GM23248 (cell line): Measurements from ENCODE around the gene LRP1.

Experiments
- EZH2 ChIP-seq: fragments of 200-600 bp; sonication (generic); IDR thresholded peaks from 2 replicates; pipeline ENCODE4 v1.6.1; 2018; ENCODE audit warnings: antibody characterized with exemption, mild to moderate bottlenecking; ENCODE audit not compliant: insufficient read depth, poor library complexity, severe bottlenecking
- EZH2phosphoT487 ChIP-seq: fragments of 200-600 bp; sonication (generic); IDR thresholded peaks from 2 replicates; pipeline ENCODE4 v1.6.1; 2018; ENCODE audit warnings: antibody characterized with exemption, moderate library complexity, mild to moderate bottlenecking, low read depth; ENCODE audit not compliant: insufficient read depth

DNA sequence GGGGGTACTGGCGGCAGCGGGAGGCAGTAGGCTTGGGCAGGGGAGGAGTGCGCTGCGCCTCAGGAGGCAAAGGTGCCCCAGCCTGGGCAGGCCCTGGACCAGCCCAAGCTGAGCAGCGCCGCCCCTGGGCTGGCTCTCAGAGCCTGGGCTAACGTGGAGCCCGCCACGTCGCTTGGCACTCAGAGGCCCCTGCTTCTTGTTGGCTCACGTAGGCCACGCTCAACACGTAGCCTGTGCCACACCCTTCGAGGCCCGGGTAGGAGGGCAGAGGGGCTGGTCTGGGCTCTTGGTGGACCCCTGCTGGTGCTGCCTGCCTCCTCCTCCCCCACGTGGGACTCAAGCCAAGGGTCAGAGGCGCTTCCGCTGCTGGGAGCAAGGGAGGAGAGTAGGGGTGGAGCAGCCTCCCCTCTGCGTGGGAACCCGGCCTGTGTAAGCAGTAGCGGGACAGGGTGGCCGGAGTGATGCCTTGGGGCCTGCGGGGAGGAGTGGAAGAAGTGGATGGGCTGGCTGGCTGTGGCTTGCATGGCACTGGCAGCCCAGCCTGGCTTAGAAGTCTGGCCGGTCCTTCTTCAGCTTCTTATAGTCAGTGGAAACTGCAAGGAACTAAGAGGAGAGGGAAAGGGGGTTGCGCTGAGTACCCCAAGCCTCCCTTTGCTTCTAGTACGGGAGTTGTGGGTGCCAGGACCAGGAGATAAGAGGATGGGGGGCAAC is 106.9 kb downstream of the LRP1 start:
- TF ChIP-seq EZH2 (no peak), EZH2phosphoT487 (no peak)
